Endometrial microvascular endothelial cells (primary cell): ENCODE results near the gene KRAS. TPM values are rescaled to one million over a fixed set of nuclear protein-coding genes. Genes with fewer than 3 reads are reported as not detected.

ENCODE experiments used
- in situ Hi-C: cut with HindIII; loops from 2 replicates; pipeline ENCODE4 v1.10.0; 2017; ENCODE audit warnings: low sequenced_read_pairs, low pct_unique_long_range_greater_than_20kb; ENCODE audit errors: inconsistent ontology term
- total RNA-seq: library from RNA; depleted of rRNA; stranded (reverse); fragments of >200 nt; gene quantifications from one replicate; pipeline ENCODE4 v1.2.3, GENCODE V29; 2015; ENCODE audit errors: inconsistent ontology term

Gene KRAS
- total RNA-seq, 1 donor from 2014 or later, result 16.6 TPM

DNA sequence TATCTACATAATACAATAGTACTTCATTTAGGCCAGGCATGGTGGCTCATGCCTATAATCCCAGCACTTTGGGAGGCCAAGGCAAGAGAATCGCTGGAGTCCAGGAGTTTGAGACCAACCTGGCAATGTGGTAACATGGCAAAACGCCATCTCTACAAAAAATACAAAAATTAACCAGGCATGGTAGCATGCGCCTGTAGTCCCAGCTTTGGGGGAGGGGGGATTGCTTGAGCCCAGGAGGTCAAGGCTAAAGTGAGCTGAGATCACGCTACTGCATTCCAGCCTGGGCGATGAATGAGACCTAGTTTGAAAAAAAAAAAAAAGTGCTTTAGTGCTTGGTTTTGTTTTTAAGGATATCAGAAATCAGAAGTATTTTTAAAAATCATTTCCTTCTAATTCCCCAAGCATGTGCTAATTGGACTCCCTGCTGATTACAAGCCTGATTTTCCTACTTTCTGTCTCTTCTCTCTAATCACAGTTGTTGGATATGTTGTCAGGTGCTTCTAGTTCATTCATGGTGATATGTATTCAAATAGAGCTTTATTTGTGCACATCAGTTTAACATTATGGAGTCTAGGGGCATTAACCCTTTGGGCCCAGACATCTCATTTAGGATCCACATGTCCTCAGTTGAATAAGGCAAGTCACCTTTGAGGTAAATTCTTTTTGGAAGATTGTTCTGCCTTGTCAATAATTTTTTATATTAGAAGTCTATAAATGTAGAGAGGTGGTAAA lies 7.0 kb upstream of the KRAS start:
- in situ Hi-C loops, result no loop called here

- in situ Hi-C loops, result no loop called here
Observed at GRCh38 chr12:25256826-25257225, 6.1 kb upstream of the KRAS start.

GRCh38 chr12:25256005-25256404 lies 5.3 kb upstream of the KRAS start:
- in situ Hi-C loops, result no loop called here

- in situ Hi-C loops, result no loop called here
Observed at GRCh38 chr12:25254271-25254880, 3.6 kb upstream of the KRAS start.

DNA sequence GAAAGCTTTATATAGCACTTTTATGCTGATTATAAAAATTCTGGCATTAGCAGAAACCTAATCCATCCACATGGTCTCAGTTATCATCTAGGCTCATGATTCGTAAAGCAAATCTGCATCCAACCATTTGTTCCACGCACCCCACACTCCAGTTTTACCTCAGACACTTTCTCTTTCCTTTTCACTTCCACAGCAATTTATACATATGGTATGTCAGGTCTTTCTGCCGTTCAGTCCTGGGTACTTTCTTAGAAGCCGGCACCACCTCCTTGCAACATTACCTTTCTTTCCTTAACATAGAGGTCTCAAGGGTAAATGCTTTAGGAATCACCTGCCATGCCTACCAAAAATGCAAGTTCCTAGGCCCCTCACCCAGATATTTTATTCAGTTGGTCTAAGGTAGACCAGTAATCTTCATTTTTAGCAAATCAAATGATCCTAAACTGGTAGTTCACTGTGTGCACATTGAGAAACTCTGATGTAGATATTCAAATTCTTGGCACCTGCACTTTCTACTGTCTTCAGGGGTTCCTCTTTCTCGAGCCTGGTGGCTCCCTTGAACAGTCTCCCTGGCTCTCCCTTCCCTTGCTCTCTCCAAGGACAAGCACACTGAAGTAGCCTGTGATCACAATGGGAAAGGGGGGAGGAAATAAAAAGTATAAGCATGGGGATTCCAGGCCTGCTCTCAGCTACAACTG lies 2.8 kb upstream of the KRAS start:
- in situ Hi-C loops, result no loop called here

DNA sequence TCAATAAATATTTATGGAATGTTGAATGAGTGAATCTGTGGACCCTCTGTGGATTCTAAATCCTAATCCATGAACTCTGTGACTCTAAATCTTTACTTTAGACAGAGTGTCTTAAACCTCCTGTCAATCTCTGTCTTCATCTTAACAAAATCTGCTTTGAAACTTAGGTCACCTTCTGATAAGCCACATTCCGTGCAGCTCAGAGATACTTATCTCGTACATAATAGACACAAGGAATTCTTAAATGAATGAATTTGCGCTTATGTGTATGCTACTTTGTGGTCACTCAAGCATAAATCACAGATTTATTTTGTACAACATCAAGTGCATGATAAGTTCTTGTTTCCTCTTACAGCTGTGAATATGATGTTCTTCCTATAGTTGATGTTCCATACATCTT lies 2.2 kb upstream of the KRAS start:
- in situ Hi-C loops, result no loop called here

DNA sequence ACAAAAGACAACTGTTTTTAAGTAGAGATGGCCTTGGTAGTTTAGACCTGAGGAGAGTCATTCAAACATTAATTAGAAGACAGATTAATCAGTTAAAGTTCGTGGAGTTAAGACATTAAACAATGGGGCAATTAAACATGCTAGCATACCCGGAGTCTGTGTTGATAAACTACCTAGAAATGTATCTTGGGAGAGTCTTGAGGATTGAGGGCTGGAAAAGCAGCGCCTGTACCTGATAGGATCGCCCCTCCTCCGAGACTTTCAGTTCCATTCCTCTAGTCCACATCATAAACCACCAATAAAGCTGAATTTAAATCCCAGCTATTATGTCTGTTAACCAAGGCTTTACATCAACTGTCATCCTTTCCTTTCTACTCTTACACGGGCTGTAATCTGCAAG lies 1.0 kb upstream of the KRAS start:
- in situ Hi-C loops, result no loop called here

DNA sequence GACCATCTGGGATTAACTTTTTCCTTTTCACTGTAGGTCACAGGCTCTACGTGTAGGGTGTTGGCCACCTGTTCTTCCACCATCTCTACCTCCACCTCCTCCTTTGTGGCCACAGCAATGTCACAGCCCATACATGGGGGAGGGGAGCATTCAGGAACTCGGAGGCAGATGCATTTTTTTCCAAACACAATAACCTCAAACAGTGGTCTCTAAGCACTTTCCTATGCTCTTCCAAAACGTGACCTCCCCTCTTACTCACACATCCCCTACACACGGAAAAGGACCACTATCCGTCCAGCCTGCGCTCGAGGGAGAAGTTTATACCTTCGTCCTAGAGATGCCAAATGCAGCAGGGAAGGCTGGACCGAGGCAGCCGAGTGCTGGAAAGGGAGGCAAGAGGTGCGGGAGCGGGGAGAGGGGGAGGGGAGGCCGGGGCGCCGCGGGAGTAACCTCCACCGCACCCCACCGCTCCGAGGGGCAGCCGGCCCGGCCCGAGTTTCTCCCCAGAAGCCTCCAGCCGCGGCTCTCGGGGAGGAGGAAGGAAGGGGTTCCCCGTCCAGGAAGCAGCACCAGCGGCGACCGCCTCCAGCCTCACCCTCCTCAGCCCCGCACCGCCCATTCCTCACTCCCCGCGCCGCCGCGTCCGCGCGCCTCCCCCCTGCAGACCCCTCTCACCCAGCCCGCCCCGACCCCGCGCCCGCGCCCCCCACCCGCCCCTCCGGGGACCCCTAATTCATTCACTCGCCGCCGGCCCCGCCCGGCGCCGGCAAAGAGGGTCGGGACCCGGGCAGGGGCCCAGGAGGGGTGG lies 594 bp downstream of the KRAS start:
- in situ Hi-C loops, result no loop called here

DNA sequence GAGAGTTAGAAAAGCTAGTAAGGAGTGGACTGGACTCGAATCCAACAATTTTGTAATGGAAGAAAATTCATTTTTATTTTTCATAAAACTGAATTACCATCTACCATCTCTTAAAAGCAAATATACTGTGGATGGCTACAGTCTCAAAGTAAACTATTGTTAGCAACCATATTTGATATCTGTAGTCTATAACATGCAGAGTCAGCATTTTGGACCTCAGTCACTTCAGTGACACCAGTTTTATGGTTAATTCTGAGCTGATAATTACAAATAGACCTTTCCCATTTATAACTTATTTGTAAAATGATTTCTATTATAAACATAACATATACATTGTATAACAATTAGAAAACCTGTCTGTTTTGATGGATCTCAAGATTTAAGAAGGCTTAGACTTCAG lies 2.0 kb downstream of the KRAS start:
- in situ Hi-C loops, result no loop called here

- in situ Hi-C loops, result no loop called here
Observed at GRCh38 chr12:25248137-25248536, 2.6 kb downstream of the KRAS start.

DNA sequence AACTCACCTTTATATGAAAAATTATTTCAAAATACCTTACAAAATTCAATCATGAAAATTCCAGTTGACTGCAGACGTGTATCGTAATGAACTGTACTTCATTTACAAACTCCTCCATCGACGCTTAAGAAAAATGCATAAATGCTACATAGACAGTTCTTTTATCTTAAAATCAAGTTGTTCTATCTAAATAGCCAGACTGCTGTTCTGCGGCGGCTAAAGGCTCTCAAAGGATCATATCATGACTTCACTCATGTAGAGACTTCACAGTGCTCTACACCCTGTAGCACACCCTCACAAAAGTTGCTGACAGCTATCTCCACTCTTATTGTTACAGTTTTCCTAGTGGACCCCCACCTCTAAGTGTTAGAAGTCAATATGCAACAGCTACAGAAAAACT lies 5.2 kb downstream of the KRAS start:
- in situ Hi-C loops, result no loop called here

GRCh38 chr12:25243680-25243990 lies 7.1 kb downstream of the KRAS start:
- in situ Hi-C loops, result no loop called here

GRCh38 chr12:25242981-25243679 lies 7.6 kb downstream of the KRAS start:
- in situ Hi-C loops, result no loop called here

DNA sequence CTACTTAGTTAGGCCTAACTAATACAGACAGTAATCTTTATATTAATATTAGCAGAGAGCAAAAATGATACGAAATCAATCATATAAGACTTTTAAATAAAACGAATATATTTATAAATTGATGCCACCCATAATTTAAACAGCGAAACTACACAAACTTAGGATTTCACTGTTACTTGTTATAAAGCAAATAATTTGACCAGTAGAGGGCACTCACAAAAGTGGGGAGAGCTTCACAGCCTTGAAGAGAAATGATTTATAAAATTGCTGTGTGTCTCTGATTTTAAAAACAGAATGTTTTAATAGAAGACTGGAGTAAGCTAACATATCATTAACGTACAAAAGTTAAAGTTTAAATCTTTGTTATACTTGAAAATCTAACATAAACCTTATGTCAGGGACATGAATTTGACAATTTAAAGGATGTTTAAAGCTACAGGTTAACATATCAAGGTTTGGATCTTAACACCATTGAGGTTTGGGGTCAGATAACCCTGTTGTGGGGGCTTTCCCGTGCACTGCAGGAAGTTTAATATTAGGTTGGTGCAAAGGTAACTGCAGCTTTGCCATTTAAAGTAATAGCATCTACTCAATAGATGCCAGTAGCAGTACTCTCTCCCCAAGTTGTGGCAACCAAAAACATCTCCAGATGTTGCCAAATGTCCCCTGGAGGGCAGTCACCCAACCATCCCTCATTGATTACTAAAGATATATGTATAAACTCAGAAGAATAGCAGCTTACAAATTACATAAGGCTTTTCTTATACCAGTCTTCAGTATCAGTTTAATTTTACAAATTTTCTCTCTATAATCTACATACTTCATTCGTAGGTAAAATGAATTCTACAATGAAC lies 9.3 kb downstream of the KRAS start:
- in situ Hi-C loops, result no loop called here

GRCh38 chr12:25236626-25237025 lies 14.1 kb downstream of the KRAS start:
- in situ Hi-C loops, result no loop called here

DNA sequence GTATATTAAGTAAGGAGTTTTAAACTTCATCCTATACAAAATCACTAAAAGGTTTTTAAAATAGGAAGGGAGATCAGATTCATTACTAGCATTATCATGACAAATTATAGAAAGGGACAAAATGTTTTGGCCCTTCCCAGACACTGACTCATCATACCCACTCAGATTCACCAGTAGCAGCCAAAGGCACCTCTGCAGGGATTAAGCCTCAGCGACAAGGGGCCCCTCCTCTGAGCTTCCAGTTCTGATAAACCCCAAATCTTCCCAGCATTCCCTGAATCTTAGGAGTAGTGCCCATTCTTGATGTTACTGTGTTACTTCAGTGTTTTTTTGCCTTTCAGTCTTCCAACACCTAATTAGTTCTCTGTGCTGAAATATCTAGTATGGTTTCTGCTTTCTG lies 14.5 kb downstream of the KRAS start:
- in situ Hi-C loops, result no loop called here

DNA sequence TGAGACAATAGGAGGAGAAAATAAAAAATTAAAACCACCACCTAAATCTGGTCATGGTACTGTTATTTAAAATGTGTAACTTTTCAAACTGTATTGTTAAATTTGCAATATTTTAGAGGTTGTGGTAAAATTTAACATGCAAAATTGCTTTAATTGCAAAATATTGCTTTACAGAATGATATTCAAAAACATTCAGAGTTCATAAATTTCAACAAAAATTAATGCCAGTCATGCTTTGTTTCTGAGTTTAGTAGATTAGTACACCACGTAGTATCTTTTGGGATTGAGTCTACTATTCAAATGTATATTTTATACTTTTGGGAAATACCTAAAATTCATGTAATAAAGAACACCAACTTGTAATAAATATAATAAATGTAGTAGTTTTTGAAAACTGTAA lies 37.4 kb downstream of the KRAS start:
- in situ Hi-C loops, result no loop called here

- in situ Hi-C loops, result no loop called here
Observed at GRCh38 chr12:25208554-25208953, 42.2 kb downstream of the KRAS start.
